ENCODE measurements around the gene IL27RA.
A peak's percentile ranks its signal among the peaks of the same experiment; 100 is the strongest.

Gene IL27RA

DNA sequence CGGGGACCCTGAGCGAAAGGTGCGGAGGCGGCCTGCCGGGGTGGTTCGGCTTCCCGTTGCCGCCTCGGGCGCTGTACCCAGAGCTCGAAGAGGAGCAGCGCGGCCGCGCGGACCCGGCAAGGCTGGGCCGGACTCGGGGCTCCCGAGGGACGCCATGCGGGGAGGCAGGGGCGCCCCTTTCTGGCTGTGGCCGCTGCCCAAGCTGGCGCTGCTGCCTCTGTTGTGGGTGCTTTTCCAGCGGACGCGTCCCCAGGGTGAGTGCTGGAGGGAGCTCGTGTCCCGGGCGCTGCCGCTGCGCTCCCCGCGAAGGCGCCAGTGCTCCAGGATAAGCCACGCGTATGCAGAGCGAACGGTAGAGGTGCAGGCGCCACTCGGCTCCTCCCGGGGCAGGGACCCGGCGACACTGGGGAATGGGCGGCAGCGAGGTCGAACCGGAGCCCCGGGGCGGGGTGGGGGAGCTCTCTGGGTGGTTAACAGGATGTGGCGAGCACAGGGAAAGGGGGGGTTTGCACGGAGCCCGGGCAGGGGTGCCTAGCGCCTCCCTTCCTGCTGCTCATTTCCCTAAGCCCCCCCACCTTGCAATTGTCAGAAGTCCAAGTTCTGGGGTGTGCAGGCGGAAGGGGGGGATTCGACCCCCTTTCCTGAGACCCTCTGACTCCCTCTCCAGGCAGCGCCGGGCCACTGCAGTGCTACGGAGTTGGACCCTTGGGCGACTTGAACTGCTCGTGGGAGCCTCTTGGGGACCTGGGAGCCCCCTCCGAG is at the start of gene IL27RA:
Gene IL27RA, plus strand, starts transcription at position 44 of the 762 bp plus-strand sequence. Its CDS starts 111 bp downstream, at position 155.
- DNase-seq, result peak; percentile 64

DNA sequence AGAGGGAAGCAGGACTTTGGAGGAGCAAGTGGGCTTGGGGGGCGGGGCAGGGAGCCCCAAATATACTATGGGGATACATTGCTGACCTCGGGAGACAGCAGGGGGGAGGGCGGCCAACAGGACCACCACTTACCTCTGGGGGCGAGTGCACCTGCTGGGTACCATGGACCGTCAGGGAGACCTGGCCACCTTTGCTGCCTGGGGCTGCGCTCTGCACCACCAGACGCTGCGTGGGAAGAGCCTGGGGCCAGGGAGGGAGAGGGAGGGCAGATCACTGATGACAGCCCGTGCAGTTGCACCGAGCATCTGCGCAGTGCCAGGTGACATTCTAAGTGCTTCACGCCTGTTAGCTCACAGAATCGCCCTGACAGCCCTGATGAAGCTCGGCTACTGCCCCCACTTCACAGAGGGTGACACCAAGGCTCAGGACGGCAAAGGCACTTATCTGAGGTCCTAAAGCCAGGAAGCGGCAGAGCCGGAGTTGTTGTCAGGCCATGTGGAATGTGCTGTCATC is 49.5 kb upstream of the IL27RA start:
- DNase-seq, result no peak

DNA sequence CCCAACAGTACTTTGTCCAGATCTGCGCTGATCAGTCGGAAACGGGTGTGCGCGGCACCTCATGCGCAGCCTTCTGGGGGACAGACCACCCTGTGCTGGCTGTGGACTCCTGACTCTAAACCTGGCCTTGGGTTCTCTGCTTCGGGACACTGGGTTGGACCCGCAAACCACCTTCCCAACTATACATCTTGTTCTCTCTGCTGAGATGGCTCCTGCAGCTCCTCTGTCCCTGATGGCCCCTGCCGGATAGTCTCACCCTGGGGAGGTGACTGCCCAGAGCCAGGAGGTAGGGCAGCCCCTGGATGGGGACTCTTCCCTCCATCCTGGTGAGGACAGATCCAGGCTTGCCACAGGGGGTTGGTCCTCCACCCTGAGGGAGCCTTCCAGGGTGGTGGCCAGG is 48.8 kb upstream of the IL27RA start:
- no peak for DNase-seq

DNA sequence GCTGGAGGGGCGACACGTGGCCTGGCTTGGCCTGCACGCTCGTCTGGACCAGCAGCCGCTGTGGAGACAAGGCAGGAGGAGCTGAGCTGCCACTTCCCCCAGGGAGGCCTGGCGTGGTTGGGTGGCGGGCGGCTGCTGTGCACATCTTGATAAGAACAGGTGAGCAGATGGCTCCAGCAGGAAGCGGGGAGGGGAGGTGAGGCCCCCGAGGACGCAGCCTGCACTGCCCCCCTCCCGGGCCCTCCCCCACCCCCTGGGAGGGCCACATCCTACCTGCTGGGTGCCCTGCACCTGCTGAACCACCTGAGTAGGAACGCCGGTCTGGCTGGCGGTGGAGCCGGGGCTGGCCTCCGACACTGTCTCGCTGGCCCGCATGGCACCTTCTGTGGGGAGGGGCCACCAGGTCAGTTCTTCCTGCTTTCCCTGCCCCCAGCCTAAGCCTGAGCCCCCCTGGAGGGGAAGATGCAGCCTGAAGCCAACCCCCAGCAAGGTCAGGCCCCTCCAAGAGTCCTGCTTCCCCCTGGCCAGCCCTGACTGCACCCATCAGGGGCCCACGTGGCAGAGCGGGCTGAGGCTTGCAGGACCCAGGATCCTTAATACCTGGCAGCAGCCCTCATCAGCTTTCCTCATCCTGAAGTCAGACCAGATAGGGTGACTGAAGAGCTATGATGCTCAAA is 48.2 kb upstream of the IL27RA start:
- DNase-seq, result no peak

DNA sequence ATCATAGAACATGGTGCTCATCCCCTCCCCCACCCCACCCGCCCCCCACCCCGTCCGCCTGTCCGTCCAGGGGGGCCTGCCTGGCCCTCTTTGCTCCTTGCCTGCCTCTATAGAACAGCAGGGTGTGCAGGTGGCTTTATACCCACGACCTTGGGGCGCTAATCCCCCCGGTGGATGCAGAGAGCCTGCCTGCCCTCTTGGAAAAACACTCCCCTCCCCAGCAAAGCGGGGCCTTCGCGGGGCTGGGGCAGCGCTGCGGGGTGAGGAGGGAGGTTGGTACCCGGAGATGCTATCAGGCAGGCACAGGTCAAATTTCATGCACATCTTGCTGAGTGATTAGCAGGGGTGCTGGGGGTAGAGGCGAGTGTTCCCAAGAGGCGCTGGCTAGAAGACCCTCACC is 47.4 kb upstream of the IL27RA start:
- no peak for DNase-seq

DNA sequence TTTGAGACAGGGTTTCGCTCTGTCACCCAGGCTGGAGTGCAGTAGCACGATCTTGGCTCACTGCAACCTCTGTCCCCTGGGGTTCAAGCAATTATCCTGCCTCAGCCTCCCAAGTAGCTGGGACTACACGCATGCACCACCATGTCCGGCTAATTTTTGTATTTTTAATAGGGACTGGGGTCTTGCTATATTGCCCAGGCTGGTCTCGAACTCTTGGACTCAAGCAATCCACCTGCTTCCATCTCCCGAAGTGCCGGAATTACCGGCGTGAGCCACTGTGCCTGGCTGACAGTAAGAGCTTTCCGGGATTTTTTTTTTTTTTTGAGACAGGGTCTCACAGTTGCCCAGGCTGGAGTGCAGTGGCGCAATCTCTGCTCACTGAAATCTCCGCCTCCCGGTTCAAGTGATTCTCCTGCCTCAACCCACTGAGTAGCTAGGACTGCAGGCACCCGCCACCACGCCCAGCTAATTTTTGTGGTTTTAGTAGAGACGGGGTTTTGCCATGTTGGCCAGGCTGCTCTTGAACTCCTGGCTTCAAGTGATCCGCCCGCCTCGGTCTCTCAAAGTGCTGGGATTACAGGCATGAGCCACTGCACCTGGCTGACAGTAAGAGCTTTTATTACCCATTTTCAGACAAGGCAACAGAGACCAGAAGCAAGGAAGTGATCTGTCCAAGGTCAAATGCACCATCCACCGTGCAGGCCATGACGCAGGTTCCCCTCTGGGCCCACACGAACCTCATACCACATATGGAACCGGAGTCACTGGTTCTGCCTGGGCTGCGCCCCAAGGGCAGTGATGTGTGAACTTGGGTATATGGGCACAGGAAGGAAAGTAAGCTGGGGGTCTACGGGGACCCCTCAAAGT is 46.5 kb upstream of the IL27RA start:
- no peak for DNase-seq

DNA sequence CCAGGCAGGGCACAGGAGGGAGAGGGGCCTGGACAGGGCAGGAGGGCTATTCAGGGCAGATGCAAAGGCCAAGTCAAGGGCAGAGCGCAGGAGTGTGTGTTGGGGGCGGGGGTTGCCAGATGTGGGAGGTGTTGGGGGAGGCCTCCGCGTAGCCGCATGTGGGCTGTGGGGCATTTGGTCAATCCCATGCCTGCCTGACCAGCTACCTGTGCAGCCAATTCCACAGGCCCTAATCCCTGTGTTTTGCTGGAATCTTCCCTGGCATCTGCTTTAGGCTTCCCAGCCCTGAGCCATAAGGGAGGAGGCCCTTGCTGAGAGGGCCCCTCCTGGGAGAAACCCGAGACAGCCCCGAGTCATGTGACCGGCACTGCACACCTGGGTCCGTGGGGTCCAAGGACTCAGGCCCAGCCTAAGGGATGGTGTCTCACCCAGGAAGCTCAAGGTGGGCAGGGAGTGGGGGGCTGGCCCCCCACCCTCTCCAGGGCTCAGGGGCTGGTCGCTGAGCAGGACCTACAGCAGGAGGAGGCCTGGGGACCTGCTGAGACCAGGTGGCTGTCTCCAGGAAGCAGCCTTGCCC is 45.7 kb upstream of the IL27RA start:
- DNase-seq, result no peak

DNA sequence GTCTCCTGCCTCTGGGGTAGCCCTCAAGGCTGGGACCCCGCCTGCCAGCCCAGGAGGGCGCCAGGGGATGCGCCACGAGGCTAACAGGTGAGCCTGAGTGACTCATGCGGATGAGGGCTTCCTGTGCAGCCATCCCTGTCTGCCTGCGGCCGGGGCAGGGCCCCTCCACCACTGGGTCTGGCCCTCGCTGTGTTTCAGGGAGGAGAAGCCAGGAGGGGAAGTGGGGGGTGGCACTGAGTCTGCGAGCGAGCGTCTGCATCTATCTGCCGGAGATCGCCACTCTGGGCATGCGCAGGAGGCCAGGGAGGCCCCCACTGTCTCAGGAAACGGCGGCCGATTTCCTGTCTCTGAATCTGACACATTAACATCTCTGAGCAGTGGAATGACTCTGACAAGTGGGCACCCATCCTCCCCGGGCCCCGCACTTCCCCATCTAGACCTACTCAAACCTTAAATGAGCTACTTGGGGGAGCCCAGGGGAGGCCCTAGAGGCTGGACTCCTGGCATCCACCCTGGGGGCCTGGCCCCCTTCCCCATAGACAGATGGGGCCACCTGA is 45.1 kb upstream of the IL27RA start:
- peak; percentile 93 for DNase-seq

DNA sequence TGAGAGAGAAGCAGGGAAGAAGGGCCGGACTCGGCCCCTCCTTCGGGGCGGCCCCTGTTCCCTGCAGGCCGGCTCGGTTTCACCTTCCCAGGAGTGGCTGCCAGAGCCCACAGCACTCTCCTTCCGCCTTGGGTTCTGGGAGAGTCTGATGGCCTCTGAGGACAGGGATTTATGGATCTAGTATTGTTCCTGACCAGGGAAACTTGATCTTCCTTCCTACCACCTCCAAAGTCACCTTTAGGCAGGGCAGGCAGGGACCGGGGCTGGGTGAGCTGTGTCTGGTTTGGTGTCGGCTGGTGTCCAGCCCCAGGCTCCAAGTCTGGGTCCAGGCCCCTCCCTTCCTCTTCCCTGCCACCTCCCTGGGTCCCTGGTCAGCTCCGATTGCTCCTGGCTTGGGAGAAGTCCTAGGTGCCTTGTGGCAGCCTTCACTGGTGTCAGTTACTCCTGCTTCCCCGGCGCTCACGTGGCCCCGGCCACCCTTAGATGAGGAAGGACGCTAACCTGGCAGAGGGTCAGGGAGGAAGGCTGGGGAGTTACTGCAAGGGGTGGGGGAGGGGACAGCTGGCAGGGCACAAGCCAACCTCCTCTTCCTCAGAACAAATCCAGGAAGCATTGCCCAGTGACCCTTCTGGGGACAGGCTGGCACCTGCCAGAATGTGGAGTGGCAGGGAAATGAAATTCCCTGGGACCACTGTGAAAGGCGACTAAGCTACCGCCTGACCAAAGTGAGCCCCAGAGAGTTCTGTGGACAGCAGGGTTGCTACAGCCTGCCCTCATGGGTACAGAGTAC is 44.3 kb upstream of the IL27RA start:
- no peak for DNase-seq

DNA sequence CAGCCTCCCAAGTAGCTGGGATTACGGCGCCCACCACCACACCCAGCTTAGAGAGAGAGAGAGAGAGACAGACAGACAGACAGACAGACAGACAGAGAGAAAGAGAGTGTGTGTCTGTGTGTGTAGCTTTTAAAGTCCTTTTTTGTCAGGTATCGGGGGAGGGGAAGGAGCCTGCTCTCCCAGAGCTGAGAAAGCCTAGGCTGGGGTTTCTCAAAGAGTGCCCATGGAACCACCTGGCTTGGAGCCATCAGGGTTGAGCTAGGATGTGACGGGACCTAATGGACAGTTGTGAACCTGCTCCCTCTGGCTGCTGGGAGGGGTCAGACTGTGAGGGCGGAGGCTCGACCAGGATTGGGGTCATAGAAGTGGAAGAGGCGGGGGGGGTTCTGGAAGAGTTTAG is 42.1 kb upstream of the IL27RA start:
- DNase-seq, result no peak

DNA sequence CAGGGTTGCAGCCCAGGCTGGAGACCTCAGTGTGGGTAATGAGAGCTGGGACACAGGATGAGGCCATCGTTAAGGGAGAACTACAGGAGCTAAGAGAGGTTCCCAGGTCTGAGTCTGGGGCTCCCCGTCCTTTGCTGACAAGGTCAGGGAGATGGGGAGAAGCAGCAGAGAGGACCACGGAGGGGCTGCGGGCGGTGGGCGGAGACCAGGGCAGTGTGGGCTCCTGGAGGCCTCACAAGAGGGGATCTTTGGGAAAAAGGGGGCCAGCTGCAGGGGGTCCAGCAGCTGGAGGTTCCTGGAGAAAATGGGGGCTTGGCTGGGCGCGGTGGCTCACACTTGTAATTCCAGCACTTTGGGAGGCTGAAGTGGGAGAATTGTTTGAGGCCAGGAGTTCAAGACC is 41.5 kb upstream of the IL27RA start:
- DNase-seq, result no peak

DNA sequence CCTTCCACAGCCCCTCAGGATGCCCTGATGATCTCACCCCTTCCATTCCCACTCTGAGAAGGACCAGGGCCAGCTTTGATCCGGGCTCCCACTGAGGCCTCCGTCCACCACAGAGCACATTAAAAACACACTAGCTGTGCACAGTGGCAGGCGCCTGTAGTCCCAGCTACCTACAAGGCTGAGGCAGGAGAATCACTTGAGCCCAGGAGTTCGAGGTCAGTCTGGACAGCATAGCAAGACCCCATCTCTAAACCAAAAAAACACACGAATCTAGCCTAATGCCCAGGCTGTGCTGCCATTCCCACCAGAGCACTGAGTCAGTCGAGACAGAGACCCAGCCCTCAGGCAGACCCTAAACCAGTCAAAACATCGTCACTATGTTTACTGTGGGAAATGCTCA is 39.5 kb upstream of the IL27RA start:
- DNase-seq, result no peak

DNA sequence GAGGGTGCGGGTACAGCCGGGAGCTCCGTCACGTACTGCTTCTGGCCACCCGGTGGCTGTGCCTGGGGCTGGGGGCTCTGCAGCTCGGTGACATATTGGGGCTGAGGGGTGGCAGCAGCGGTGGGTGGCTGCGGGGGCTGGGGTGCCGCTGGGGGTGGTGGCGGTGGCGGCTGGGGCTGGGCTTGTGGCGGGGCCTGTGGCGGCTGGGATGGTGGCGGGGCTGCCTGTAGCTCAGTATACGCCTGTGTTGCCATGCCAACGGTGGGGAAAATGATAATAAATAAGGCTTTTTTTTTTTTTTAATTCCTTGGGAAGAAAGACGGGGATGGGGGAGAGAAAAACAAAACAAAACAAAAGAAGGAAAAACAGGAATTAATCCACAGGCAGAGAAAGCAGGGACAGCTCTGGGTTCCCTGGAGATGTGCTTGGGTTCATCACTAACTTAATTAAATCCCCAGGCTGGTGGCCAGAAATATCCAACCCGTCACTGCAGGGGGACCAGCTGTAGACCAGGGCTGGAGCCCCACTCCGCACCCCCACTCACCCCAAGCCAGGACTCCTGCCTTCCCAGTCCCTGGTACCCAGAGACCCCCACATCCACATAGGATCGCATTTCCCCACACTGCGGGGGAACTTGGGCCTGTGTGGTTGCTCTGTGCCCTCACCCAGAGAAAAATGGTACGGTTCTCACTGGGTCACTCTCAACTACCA is 37.8 kb upstream of the IL27RA start:
- no peak for DNase-seq

DNA sequence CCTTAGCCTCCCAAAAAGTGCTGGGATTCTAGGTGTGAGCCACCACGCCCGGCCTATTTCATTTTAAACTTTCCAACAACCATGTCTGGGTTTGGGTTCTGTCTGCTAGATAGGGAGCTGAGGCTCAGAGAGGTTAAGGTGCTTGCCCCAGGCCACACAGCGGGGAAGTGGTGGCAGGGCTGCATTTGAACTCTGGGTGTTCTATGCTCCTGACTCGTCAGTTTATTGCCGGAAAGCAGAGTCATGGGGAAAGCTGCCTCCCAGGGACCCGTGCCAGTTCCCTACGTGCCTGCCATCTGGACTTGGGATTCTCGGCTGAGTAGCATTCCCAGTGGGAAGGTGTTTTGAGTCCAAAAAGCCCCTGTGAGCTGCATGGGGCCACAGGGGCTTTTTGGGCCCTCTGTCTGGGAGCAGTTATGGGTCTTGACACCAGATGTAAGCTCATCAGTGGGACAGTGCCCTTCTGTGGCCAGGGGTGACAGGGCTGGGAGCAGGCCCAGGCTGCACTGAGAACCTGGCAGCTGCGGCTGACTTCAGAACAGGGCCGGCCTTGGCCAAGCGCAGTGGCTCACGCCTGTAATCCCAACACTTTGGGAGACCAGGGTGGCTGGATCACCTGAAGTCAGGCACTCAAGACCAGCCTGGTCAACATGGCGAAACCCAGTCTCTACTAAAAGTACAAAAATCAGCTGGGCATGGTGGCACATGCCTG is 36.4 kb upstream of the IL27RA start:
- peak; percentile 43 for DNase-seq

DNA sequence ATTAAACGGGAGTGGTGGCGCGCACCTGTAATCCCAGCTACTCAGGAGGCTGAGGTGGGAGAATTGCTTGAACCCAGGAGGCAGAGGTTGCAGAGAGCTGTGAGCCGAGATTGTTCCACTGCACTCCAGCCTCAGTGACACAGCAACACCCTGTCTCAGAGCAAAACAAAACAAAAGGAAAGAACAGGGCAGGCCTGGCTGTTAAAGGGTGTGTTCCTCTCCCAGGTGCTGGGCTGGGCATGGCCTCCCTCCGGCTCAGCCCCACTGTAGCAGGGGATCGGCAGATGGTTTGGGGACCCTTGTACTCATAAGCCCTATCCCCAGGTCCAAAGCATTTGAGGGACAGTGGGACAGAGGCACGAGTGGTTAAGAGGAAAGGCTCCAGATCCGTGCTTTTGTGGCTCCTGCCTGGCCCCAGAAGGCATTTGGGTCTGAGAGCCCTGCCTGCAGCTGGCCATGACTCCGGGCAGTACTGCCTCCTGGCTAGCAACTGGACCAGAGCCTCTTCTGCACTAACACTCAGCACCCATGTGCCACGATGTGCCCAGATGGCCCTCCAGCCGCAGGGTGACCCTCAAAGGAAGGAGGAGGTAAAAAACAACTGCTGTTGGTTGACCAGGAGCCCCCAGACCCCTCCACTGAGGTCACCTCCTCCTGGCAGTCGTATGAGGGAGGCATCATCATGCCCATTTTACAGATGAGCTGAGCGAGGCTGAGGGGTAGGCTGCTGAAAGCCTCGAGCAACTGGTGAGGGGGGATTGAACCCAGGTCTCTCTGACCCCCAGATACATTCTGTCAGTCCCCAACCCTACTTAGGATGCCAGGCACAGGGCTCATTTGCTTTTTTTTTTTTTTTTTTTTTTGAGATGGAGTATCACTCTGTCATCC is 35.4 kb upstream of the IL27RA start:
- DNase-seq, result no peak

DNA sequence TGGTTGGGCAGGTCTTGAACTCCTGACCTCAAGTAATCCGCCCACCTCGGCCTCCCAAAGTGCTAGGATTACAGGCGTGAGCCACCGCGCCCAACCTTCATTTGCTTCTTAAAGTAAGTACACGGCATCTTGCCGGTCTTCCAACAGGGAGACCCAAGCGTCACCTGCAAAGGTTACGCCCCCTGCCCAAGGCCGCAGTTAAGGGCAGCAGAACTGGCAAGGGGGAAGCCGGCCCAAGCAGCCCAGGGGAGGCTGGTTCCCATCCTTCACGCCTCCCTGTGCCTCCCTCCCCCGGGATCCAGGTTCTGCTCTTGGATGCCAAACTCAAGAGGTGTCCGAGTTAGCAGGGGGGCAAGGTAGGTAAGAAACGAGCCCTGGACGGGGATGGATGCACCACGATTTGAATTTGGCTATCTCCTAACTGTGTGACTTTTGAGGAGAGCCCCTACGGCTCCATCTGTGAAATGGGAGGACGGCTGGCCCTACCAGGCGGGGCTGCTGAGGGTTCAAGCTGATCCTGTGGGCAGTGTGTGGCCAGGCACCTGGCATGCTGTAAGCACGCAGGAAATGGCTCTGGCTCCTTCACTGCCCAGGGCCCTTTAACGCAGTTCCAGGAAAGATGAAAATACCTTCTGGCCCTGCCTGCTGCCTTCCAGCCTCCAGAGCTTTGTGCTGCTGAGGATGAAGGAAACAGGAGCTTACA is 34.5 kb upstream of the IL27RA start:
- no peak for DNase-seq

DNA sequence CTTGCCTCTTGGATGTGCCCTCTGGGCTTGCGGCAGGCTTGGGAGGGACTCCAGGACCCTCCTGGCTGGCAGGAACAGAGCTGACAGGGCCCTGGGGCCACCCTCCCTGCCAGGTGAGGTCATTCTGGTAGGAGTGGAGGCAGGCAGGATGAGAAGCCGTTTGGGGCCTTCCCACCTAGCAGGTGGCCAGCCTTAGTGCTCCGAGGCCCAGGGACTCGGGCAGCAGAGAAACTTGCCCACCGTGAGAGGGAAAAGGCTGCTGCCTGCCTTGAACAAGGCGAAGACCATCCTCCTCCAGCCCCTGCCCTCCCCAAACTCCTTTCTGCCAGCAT is 34.0 kb upstream of the IL27RA start:
- no peak for DNase-seq

DNA sequence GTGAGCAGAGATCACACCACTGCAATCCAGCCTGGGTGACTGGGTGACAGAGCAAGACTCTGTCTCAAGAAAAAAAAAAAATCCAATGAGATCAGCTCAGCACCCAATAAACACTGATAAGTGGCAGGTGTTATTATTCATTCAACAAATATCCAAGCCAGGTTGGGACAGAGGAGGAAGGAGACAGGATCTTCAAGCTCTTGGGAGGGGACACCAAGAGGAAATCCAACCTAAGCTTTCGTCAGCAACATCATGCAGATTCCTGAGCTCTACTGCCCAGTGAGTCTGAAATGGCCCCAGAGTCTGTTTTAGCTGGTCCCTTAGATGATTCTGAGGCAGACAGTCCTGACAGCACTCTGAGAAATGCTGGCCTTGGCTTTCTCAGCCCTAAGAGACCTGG is 33.1 kb upstream of the IL27RA start:
- no peak for DNase-seq

DNA sequence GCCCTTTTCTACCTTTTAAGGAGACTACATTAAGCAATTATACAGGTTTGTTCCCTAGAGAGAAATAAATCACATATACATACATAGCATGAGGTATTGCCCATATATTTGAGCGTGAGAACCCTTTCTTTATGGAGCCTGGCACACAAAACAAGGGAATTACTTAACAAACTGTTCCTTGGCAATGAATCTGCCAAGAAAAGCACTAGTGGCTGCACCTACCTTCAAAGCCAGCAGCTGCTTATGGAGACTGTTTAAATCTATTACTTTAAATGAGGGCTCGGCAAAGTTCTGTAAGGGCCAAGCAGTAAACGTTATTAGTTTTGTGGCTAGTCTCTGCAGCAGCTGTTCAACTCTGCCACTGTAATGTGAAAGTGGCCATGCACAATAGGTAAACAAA is 32.5 kb upstream of the IL27RA start:
- no peak for DNase-seq

Data from fibroblast of skin of right biceps (primary cell).